HG02973 (cell line): ENCODE data around the gene NRSN2.

Experiments
- ATAC-seq: cut with Tn5 transposase; IDR thresholded peaks from one replicate; pipeline ENCODE4 v1.9.1; 2021; ENCODE audit warnings: moderate library complexity; ENCODE audit not compliant: unreplicated experiment

NRSN2 gene

GRCh38 chr20:396619-397431 is 49.9 kb downstream of the NRSN2 start:
- no peak for ATAC-seq

- no peak for ATAC-seq
Measured at GRCh38 chr20:397432-398237, 50.7 kb downstream of the NRSN2 start.

- no peak for ATAC-seq
Measured at GRCh38 chr20:399182-399707, 52.3 kb downstream of the NRSN2 start.

- no peak for ATAC-seq
Measured at GRCh38 chr20:400128-400453, 53.2 kb downstream of the NRSN2 start.

- ATAC-seq, result no peak
Measured at GRCh38 chr20:400454-401275, 53.8 kb downstream of the NRSN2 start.

- ATAC-seq, result no peak
Measured at GRCh38 chr20:401682-402495, 55.0 kb downstream of the NRSN2 start.

- no peak for ATAC-seq
Measured at GRCh38 chr20:402496-402885, 55.6 kb downstream of the NRSN2 start.

- ATAC-seq, result no peak
Measured at GRCh38 chr20:402898-403581, 56.1 kb downstream of the NRSN2 start.

GRCh38 chr20:403582-403957 is 56.7 kb downstream of the NRSN2 start:
- no peak for ATAC-seq

GRCh38 chr20:404088-404487 is 57.2 kb downstream of the NRSN2 start:
- no peak for ATAC-seq
